Sigmoid colon (tissue), 7 donors: ENCODE results near the gene LPAR3. TPM values are rescaled to one million over a fixed set of nuclear protein-coding genes. Genes with fewer than 3 reads are reported as not detected.

ENCODE experiments used
- DNase-seq: peaks from one replicate; pipeline ENCODE4 v3.0.0-alpha.2; 2019
- H3K27ac ChIP-seq, 4 donors: fragments of 200-600 bp; sonication (generic); one replicate each; pipeline ENCODE4 v1.5.1; 2016 to 2019; ENCODE audit warnings: mild to moderate bottlenecking in 1 of 4
- H3K27me3 ChIP-seq, 3 donors: fragments of 200-600 bp; sonication (generic); one replicate each; pipeline ENCODE4 v1.5.1; 2019; ENCODE audit warnings: mild to moderate bottlenecking in 1 of 3
- H3K36me3 ChIP-seq, 4 donors: fragments of 200-600 bp; sonication (generic); one replicate each; pipeline ENCODE4 v1.5.1; 2016 to 2019
- H3K4me1 ChIP-seq, 4 donors: fragments of 200-600 bp; sonication (generic); one replicate each; pipeline ENCODE4 v1.5.1; 2017 to 2019
- H3K4me3 ChIP-seq, 4 donors: fragments of 200-600 bp; sonication (generic); one replicate each; pipeline ENCODE4 v1.5.1; 2017 to 2019; ENCODE audit warnings: mild to moderate bottlenecking in 2 of 4, moderate library complexity in 1 of 4
- H3K9me3 ChIP-seq, 4 donors: fragments of 200-600 bp in 3 of 4; sonication (generic) in 3 of 4; one replicate each; pipeline versions ENCODE4 v1.5.1 to v1.6.1; 2013 to 2019
- CTCF ChIP-seq, 4 experiments: fragments of 450-650 bp in 3 of 4; fragments of 200-600 bp in 1 of 4; IDR thresholded peaks; one replicate each; pipeline ENCODE4 v1.5.1; 2016 to 2019; ENCODE audit warnings: antibody characterized with exemption in 4 of 4, mild to moderate bottlenecking in 3 of 4, moderate library complexity in 2 of 4
- EP300 ChIP-seq, 4 donors: sonication (generic); formaldehyde crosslinking; IDR thresholded peaks; one replicate each; pipeline ENCODE4 v1.6.1; 2017; ENCODE audit warnings: antibody characterized with exemption in 4 of 4
- POLR2A ChIP-seq, 2 donors: fragments of 450-650 bp; IDR thresholded peaks; one replicate each; pipeline ENCODE4 v1.6.1; 2016; ENCODE audit warnings: antibody characterized with exemption in 2 of 2, mild to moderate bottlenecking in 2 of 2, moderate library complexity in 2 of 2
- POLR2AphosphoS5 ChIP-seq, 4 donors: sonication (generic); formaldehyde crosslinking; IDR thresholded peaks; one replicate each; pipeline ENCODE4 v1.6.1; 2017; ENCODE audit warnings: antibody characterized with exemption in 4 of 4
- WGBS, 2 donors: extraction: QIAGEN DNeasy Blood & Tissue Kit; methylation state at CpG; one replicate each; pipeline ENCODE4 v1.1.7; 2013; 5-methylcytosine and 5-hydroxymethylcytosine counted together
- intact Hi-C: fragments of 100-400 bp; cut with DNase I; formaldehyde crosslinking; loops from one replicate; pipeline ENCODE4 v1.15.1; 2023
- polyA plus RNA-seq, 3 donors: library from polyadenylated mRNA; stranded (reverse); fragments of 200-250 nt; gene quantifications; one replicate each; pipeline ENCODE4 v1.2.3, GENCODE V29; 2013
- total RNA-seq, 4 donors: library from RNA; depleted of rRNA; stranded (reverse); fragments of >200 nt; gene quantifications; one replicate each; pipeline ENCODE4 v1.1.0, GENCODE V29; 2016
- donor health status: healthy with polysubstance abuse.
- donor health status: Bipolar disorder and iron deficiency.
- donor health status: healthy.

Gene LPAR3
- total and polyA plus RNA-seq, 7 donors = 0.23 to 1.4 (median 0.60) TPM; not detected in 4

GRCh38 chr1:84887261-84887934 is 5.6 kb downstream of the LPAR3 start:
- Histone ChIP-seq H3K36me3 (no peaks in the 10 kb centered on the region), H3K9me3 (no peaks in the 10 kb centered on the region), H3K27ac (no peak overlapping the region), H3K4me1 (peaks cover 0 to 2% (median 0%) of the 10 kb centered on the region in 4 donors), H3K27me3 (peaks cover 0 to 12% (median 10%) of the 10 kb centered on the region in 3 donors), H3K4me3 (no peak overlapping the region)
- 80 to 94% methylated on average over 4 of the region's 4 CpGs for WGBS, 2 donors
- intact Hi-C loops = no loop called here
- no peak for DNase-seq
- TF ChIP-seq POLR2A (IDR thresholded peaks at IDR 0.05) = no peak
- no peak for TF ChIP-seq CTCF (IDR thresholded peaks at IDR 0.05)
- TF ChIP-seq POLR2AphosphoS5 (IDR thresholded peaks at IDR 0.05) = no peak
- no peak for TF ChIP-seq EP300 (IDR thresholded peaks at IDR 0.05)

- 80 to 87% methylated on average over 2 of the region's 2 CpGs for WGBS, 2 donors
- intact Hi-C loops = no loop called here
- TF ChIP-seq POLR2A (IDR thresholded peaks at IDR 0.05) (no peak), CTCF (IDR thresholded peaks at IDR 0.05) (no peak), POLR2AphosphoS5 (IDR thresholded peaks at IDR 0.05) (no peak), EP300 (IDR thresholded peaks at IDR 0.05) (no peak)
Observed at GRCh38 chr1:84885469-84885868, 7.5 kb downstream of the LPAR3 start.

GRCh38 chr1:84884671-84885389 is 8.2 kb downstream of the LPAR3 start:
- H3K9me3 ChIP-seq = no peaks in the 10 kb centered on the region
- H3K4me1 ChIP-seq = no peaks in the 10 kb centered on the region
- TF ChIP-seq POLR2A (IDR thresholded peaks at IDR 0.05) (no peak), POLR2AphosphoS5 (IDR thresholded peaks at IDR 0.05) (no peak), EP300 (IDR thresholded peaks at IDR 0.05) (no peak), CTCF (IDR thresholded peaks at IDR 0.05) (no peak)
- no peaks in the 10 kb centered on the region for H3K36me3 ChIP-seq
- intact Hi-C loops = no loop called here
- WGBS, 2 donors = 65 to 92% methylated on average over 7 of the region's 7 CpGs
- no peaks in the 10 kb centered on the region for H3K27me3 ChIP-seq
- H3K27ac ChIP-seq = no peak overlapping the region
- H3K4me3 ChIP-seq = no peak overlapping the region
- DNase-seq = no peak

More at GRCh38 chr1:84885469-84885868, 7.5 kb downstream of the LPAR3 start:
- no peak for DNase-seq
- Histone ChIP-seq H3K27ac (no peak overlapping the region), H3K36me3 (no peaks in the 10 kb centered on the region), H3K27me3 (no peaks in the 10 kb centered on the region), H3K4me3 (no peak overlapping the region), H3K9me3 (no peaks in the 10 kb centered on the region), H3K4me1 (no peaks in the 10 kb centered on the region)

- TF ChIP-seq CTCF (IDR thresholded peaks at IDR 0.05) = no peak
- no peak for TF ChIP-seq POLR2A (IDR thresholded peaks at IDR 0.05)
- no peak for TF ChIP-seq POLR2AphosphoS5 (IDR thresholded peaks at IDR 0.05)
- Histone ChIP-seq H3K4me3 (no peak overlapping the region), H3K27me3 (no peaks in the 10 kb centered on the region), H3K27ac (no peak overlapping the region), H3K4me1 (no peaks in the 10 kb centered on the region), H3K36me3 (no peaks in the 10 kb centered on the region), H3K9me3 (no peaks in the 10 kb centered on the region)
- no peak for DNase-seq
- intact Hi-C loops = no loop called here
Observed at GRCh38 chr1:84883286-84883685, 9.7 kb downstream of the LPAR3 start.
